ENCODE results near the gene PHPT1. TPM values are rescaled to one million over a fixed set of nuclear protein-coding genes. Genes with fewer than 3 reads are reported as not detected.
A peak's percentile ranks its signal among the peaks of the same experiment; 100 is the strongest.
"Not testable (repeated sequence)": the region's sequence is repeated elsewhere in the genome, so short reads cannot be mapped to it uniquely, and the experiment has no call there.

Gene PHPT1
- total RNA-seq, 2 donors from 2014 or later = 37.5 to 92.1 TPM

DNA sequence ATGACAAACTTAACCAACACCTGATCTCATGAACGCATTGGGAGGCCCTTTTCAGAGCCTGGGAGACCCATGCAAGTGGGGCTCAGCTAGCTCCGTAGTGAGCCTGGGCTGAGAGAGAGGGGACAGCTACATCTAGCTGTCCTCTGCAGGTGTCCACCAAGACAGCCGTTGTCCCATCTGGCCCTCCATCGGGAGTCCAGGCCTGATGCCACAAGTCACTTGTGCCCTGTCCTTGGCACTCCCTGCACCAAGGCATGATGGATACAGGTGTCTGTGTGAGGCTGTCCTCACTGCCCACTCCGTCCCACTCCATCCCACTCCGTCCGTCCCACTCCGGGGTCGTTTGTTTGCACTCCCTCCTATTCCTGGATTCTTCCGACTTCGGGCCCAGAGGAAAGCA lies 19.4 kb downstream of the PHPT1 start:
- TF ChIP-seq, protein P1, sequence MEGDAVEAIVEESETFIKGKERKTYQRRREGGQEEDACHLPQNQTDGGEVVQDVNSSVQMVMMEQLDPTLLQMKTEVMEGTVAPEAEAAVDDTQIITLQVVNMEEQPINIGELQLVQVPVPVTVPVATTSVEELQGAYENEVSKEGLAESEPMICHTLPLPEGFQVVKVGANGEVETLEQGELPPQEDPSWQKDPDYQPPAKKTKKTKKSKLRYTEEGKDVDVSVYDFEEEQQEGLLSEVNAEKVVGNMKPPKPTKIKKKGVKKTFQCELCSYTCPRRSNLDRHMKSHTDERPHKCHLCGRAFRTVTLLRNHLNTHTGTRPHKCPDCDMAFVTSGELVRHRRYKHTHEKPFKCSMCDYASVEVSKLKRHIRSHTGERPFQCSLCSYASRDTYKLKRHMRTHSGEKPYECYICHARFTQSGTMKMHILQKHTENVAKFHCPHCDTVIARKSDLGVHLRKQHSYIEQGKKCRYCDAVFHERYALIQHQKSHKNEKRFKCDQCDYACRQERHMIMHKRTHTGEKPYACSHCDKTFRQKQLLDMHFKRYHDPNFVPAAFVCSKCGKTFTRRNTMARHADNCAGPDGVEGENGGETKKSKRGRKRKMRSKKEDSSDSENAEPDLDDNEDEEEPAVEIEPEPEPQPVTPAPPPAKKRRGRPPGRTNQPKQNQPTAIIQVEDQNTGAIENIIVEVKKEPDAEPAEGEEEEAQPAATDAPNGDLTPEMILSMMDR (IDR thresholded peaks at IDR 0.05) = no peak
- no peak for DNase-seq (ENCODE audit: low spot score)
- H3K4me1 ChIP-seq (ENCODE audit: control insufficient read depth in 1 of 2, low read depth in 2 of 2) = peaks cover 14 to 23% of the 10 kb centered on the region in 2 donors
- H3K27me3 ChIP-seq (replicated peaks; ENCODE audit: insufficient read depth) = no peaks in the 10 kb centered on the region
- no peak overlapping the region for H3K4me3 ChIP-seq
- H3K36me3 ChIP-seq = no peaks in the 10 kb centered on the region
- no peak for ATAC-seq (ENCODE audit: insufficient number of reproducible peaks, low FRiP score, low read depth)
- no peak overlapping the region for H3K27ac ChIP-seq
- H3K9me3 ChIP-seq = no peaks in the 10 kb centered on the region

DNA sequence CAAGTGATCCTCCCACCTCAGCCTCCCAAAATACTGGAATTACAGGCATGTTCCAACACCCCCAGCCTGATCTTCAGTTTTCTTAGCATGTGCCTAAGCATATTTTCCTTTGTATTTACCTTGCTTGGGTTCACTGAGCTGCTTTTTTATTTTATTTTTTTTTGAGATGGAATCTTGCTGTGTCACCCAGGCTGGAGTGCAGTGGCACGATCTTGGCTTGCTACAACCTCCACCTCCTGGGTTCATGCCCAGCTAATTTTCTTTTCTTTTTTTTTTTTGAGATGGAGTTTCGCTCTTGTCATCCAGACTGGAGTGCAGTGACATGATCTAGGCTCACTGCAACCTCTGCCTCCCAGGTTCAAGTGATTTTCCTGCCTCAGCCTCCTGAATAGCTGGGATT lies 20.4 kb downstream of the PHPT1 start:
- DNase-seq (ENCODE audit: low spot score); ATAC-seq (ENCODE audit: insufficient number of reproducible peaks, low FRiP score, low read depth); H3K27ac ChIP-seq; H3K36me3 ChIP-seq; H3K4me3 ChIP-seq; H3K27me3 ChIP-seq (replicated peaks; ENCODE audit: insufficient read depth); H3K9me3 ChIP-seq: not testable (repeated sequence)
- peaks cover 13 to 16% of the 10 kb centered on the region in 2 donors for H3K4me1 ChIP-seq (ENCODE audit: control insufficient read depth in 1 of 2, low read depth in 2 of 2)

DNA sequence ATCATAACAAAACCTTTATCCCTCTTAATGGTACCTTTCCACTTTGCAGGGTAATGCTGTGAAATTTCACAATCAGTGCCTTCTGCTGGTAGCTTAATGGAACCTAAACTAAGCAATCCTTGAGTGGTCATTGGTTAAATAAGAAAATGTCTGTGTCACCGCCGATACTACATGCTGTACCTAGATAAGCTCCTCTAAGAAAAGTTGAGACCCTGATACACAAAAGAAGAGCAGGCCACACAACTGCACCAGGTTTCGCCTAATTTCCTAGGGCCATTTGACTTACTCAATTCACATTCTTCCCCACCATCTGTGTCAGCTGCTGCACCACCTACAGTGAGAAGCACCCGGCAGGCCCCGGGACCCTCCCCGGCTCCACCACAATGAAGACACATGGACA lies 25.9 kb downstream of the PHPT1 start:
- Histone ChIP-seq H3K9me3 (no peaks in the 10 kb centered on the region), H3K4me3 (no peak overlapping the region)

DNA sequence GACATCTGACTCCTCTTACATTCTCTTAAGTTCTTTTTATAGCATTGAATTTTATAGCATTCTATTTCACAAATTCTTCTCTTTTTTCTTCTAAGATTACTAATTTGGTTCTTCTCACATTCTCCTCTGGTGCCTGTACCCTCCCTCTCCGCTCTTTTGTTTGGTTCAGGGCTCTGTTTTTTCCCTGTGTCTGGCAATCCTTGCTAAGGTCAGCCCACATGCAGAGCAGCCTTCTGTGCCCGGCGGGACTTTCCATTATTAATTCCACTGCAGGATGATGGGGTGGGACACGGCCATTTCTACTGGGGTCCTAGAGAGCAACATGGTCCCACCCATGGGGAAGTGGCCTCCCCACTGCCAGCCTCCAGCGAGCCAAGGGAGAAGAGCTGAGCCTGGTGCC lies 27.3 kb downstream of the PHPT1 start:
- ATAC-seq (ENCODE audit: insufficient number of reproducible peaks, low FRiP score, low read depth) (no peak), DNase-seq (ENCODE audit: low spot score) (no peak)
- H3K9me3 ChIP-seq = no peaks in the 10 kb centered on the region
- H3K36me3 ChIP-seq = no peaks in the 10 kb centered on the region
- H3K27me3 ChIP-seq (replicated peaks; ENCODE audit: insufficient read depth) = no peaks in the 10 kb centered on the region
- H3K27ac ChIP-seq = no peak overlapping the region
- TF ChIP-seq, protein P1 (IDR thresholded peaks at IDR 0.05) = no peak
- H3K4me3 ChIP-seq = no peak overlapping the region
- no peaks in the 10 kb centered on the region for H3K4me1 ChIP-seq (ENCODE audit: control insufficient read depth in 1 of 2, low read depth in 2 of 2)

More for the DNA sequence above, 25.9 kb downstream of the PHPT1 start:
- no peaks in the 10 kb centered on the region for H3K27me3 ChIP-seq (replicated peaks; ENCODE audit: insufficient read depth)
- H3K36me3 ChIP-seq = no peaks in the 10 kb centered on the region
- no peaks in the 10 kb centered on the region for H3K4me1 ChIP-seq (ENCODE audit: control insufficient read depth in 1 of 2, low read depth in 2 of 2)
- TF ChIP-seq, protein P1 (IDR thresholded peaks at IDR 0.05) = no peak
- no peak overlapping the region for H3K27ac ChIP-seq
- no peak for DNase-seq (ENCODE audit: low spot score)
- no peak for ATAC-seq (ENCODE audit: insufficient number of reproducible peaks, low FRiP score, low read depth)

DNA sequence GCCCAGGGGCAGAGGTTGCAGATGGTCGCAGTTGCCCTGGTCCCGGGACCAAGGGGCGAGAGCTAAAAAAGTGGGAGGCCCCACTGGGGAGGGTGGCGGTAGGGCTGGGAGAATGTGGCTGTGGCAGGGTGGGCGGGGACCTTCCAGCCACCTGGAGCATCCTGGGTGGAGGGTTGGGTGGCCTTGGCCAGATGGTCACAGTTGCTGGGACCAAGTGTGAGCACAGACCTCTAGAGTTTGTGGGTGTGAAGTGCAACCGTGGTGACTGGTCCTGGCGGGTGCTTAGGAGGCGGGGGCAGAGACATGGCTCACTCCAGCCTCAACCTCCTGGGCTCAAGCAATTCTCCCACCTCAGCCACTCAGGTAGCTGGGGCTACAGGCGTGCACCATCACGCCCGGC lies 31.4 kb downstream of the PHPT1 start:
- DNase-seq (ENCODE audit: low spot score) = no peak
- Histone ChIP-seq H3K27ac (no peak overlapping the region), H3K36me3 (no peaks in the 10 kb centered on the region), H3K9me3 (no peaks in the 10 kb centered on the region), H3K4me3 (no peak overlapping the region), H3K27me3 (replicated peaks; ENCODE audit: insufficient read depth) (no peaks in the 10 kb centered on the region), H3K4me1 (ENCODE audit: control insufficient read depth in 1 of 2, low read depth in 2 of 2) (peaks cover 0 to 17% of the 10 kb centered on the region in 2 donors)
- ATAC-seq (ENCODE audit: insufficient number of reproducible peaks, low FRiP score, low read depth) = no peak
- TF ChIP-seq, protein P1 (IDR thresholded peaks at IDR 0.05) = no peak

DNA sequence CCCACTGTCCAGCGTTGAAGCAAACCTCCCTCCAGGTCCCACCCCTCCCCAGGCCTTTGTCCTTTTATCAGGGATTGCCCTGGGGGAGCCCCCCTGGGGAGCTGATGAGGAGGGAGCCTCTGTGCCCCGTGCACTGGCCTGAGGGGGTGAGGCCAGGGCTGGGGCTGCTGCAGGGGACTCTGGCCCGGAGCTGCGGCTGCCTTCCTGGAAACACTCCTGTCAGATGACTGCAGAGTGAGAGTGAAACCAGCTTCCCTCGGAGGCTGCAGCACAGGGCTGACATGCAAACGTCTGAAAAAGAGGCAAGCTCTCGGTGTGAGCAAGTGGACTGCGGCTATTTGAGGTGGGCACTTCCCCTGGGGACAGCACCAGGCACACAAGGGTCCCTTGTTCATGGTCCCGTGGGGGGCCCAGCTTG lies 32.5 kb downstream of the PHPT1 start:
- TF ChIP-seq, protein P1 (IDR thresholded peaks at IDR 0.05) = no peak
- no peak for ATAC-seq (ENCODE audit: insufficient number of reproducible peaks, low FRiP score, low read depth)
- H3K4me3 ChIP-seq = peak overlapping the region; percentile 47

More for the DNA sequence above, 32.5 kb downstream of the PHPT1 start:
- no peaks in the 10 kb centered on the region for H3K9me3 ChIP-seq
- H3K27ac ChIP-seq = no peak overlapping the region
- H3K4me1 ChIP-seq (ENCODE audit: control insufficient read depth in 1 of 2, low read depth in 2 of 2) = peaks cover 0 to 19% of the 10 kb centered on the region in 2 donors
- H3K36me3 ChIP-seq = no peaks in the 10 kb centered on the region
- H3K27me3 ChIP-seq (replicated peaks; ENCODE audit: insufficient read depth) = no peaks in the 10 kb centered on the region
- no peak for DNase-seq (ENCODE audit: low spot score)

Data from thoracic aorta (tissue), 2 donors.